Aorta (tissue), 5 donors: ENCODE results near the gene ARHGAP25. TPM values are rescaled to one million over a fixed set of nuclear protein-coding genes. Genes with fewer than 3 reads are reported as not detected.

Experiments
- ATAC-seq: fragments of 200-7000 bp; cut with Tn5 transposase; one replicate; pipeline ENCODE4 v1.9.1; 2022; ENCODE audit warnings: moderate library complexity; ENCODE audit not compliant: low FRiP score
- DNase-seq, 2 donors: peaks; one replicate each; pipeline ENCODE4 v3.0.0-alpha.2; 2020
- H3K27ac ChIP-seq, 2 donors: one replicate each; pipeline ENCODE4 v1.5.1; 2013; ENCODE audit warnings: low read length in 2 of 2, mild to moderate bottlenecking in 2 of 2, moderate library complexity in 2 of 2, control low read depth in 1 of 2, inconsistent platforms in 1 of 2, low read depth in 1 of 2
- H3K27me3 ChIP-seq, 2 donors: one replicate each; pipeline ENCODE4 v1.6.1; 2013; ENCODE audit warnings: control low read depth in 1 of 2, low read length in 1 of 2, mild to moderate bottlenecking in 1 of 2, moderate library complexity in 1 of 2; ENCODE audit not compliant: insufficient read depth in 2 of 2, control insufficient read depth in 1 of 2
- H3K36me3 ChIP-seq, 2 donors: one replicate each; pipeline ENCODE4 v1.6.1; 2013; ENCODE audit warnings: control low read depth in 1 of 2, low read length in 1 of 2, mild to moderate bottlenecking in 1 of 2; ENCODE audit not compliant: insufficient read depth in 2 of 2, control insufficient read depth in 1 of 2
- H3K4me1 ChIP-seq, 2 donors: one replicate each; pipeline ENCODE4 v1.6.1; 2013; ENCODE audit warnings: low read length in 2 of 2, control low read depth in 1 of 2, mild to moderate bottlenecking in 1 of 2, moderate library complexity in 1 of 2; ENCODE audit not compliant: insufficient read depth in 2 of 2, control insufficient read depth in 1 of 2
- H3K4me3 ChIP-seq, 2 donors: one replicate each; pipeline ENCODE4 v1.5.1; 2013; ENCODE audit warnings: low read length in 2 of 2, control low read depth in 1 of 2, mild to moderate bottlenecking in 1 of 2
- H3K9me3 ChIP-seq: one replicate; pipeline ENCODE4 v1.6.1; 2013; ENCODE audit warnings: mild to moderate bottlenecking, low read length; ENCODE audit not compliant: control insufficient read depth
- WGBS, 2 donors: extraction: QIAGEN DNeasy Blood & Tissue Kit; methylation state at CpG; one replicate each; pipeline ENCODE4 v1.1.7; 2013; 5-methylcytosine and 5-hydroxymethylcytosine counted together
- intact Hi-C, 2 donors: fragments of 100-400 bp; cut with DNase I; formaldehyde crosslinking; loops; one replicate each; pipeline versions ENCODE4 v1.14.2 to v1.15.0; 2022
- polyA plus RNA-seq, 2 donors: library from polyadenylated mRNA; stranded (reverse); fragments of 200-250 nt; gene quantifications; one replicate each; pipeline ENCODE4 v1.2.3, GENCODE V29; 2013
- total RNA-seq, 2 donors: library from RNA; stranded (reverse); fragmentation: NEBNext Ultra II Directional; extraction: Animal tissue kit (Norgen Biotek cat#: 25700); gene quantifications; one replicate each; pipeline ENCODE4 v1.2.1, GENCODE V29; 2021
- donor health status: healthy with polysubstance abuse.
- donor health status: Bipolar disorder and iron deficiency.
- donor health status: DM: no; HTN: no; CAD: no.
- donor health status: DM: no; HTN: no; CAD: no.
- donor health status: DM: yes; HTN: yes; CAD: no.

The ARHGAP25 gene
- total and polyA plus RNA-seq, 4 donors = 2.6 to 21.1 (median 6.4) TPM

DNA sequence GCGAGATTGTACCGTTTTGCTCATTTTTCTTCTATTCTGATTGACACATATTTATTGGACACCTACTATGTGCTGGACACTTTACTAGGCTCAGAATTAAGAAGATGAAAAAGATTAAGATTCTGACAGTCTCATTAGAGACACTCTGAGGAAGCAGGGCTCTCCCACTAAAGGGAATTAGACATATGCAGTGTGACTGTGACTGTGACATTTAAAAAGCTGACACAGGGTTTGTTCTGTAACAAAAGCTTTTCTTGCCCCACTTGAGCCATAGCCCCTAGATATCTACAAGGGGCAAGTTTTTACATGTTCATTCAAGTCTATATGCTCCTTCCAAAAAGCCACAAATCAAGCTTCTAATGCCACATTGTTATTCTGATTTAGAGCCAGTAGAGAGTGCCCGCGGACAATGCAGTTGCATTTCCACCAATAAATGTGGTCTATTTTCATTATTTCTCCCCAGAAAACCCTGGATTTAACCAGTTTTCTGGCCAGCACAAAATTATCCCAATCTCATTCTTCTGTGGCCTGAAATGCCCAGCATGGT is 9.8 kb downstream of the ARHGAP25 start:
- Histone ChIP-seq H3K4me1 (no peaks in the 10 kb centered on the region), H3K36me3 (no peaks in the 10 kb centered on the region), H3K27ac (no peak overlapping the region), H3K9me3 (no peaks in the 10 kb centered on the region), H3K4me3 (no peak overlapping the region), H3K27me3 (no peaks in the 10 kb centered on the region)
- DNase-seq = no peak
- intact Hi-C loops = no loop called here
- 72 to 84% methylated on average over 4 of the region's 4 CpGs for WGBS, 2 donors
- ATAC-seq = no peak

- H3K27ac ChIP-seq = no peak overlapping the region
- DNase-seq (no peak), ATAC-seq (no peak)
- 91 to 93% methylated on average over 2 of the region's 2 CpGs for WGBS, 2 donors
- H3K27me3 ChIP-seq = no peaks in the 10 kb centered on the region
- no peaks in the 10 kb centered on the region for H3K9me3 ChIP-seq
- intact Hi-C loops = no loop called here
- H3K36me3 ChIP-seq = no peaks in the 10 kb centered on the region
- no peak overlapping the region for H3K4me3 ChIP-seq
- no peaks in the 10 kb centered on the region for H3K4me1 ChIP-seq
Observed at GRCh38 chr2:68745006-68745405, 10.4 kb downstream of the ARHGAP25 start.

GRCh38 chr2:68746408-68746807 is 11.8 kb downstream of the ARHGAP25 start:
- DNase-seq (no peak), ATAC-seq (no peak)
- no peaks in the 10 kb centered on the region for H3K4me1 ChIP-seq
- H3K27ac ChIP-seq = no peak overlapping the region
- H3K9me3 ChIP-seq = no peaks in the 10 kb centered on the region
- H3K36me3 ChIP-seq = no peaks in the 10 kb centered on the region
- WGBS, 2 donors = 95 to 96% methylated on average over 11 of the region's 11 CpGs
- intact Hi-C loops = no loop called here
- H3K27me3 ChIP-seq = no peaks in the 10 kb centered on the region
- H3K4me3 ChIP-seq = no peak overlapping the region

GRCh38 chr2:68747413-68747812 is 12.8 kb downstream of the ARHGAP25 start:
- no peaks in the 10 kb centered on the region for H3K27me3 ChIP-seq
- H3K4me3 ChIP-seq = no peak overlapping the region
- intact Hi-C loops = no loop called here
- no peaks in the 10 kb centered on the region for H3K36me3 ChIP-seq
- no peaks in the 10 kb centered on the region for H3K9me3 ChIP-seq
- no peak for ATAC-seq
- no peak for DNase-seq
- no peak overlapping the region for H3K27ac ChIP-seq
- H3K4me1 ChIP-seq = no peaks in the 10 kb centered on the region
- 89 to 93% methylated on average over 6 of the region's 6 CpGs for WGBS, 2 donors

DNA sequence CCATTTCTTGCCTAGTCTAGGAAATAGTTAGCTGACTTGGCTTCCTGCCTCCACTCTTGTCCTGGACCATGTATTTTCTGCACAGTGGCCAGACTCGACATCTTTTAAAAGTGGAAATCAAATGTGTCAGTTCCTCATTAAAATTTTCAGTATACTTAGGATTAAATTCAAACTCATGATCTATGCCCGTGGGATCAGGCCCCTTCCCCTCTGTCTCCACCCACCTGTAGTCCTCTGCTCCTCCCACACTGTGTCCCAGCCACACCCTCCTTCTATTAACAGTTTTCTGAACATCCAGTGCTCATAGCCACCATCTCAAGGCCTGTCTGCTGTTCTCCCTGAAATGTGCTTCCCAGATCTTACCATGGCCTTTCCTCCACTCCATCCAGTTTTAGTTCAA is 13.3 kb downstream of the ARHGAP25 start:
- ATAC-seq (no peak), DNase-seq (no peak)
- H3K4me3 ChIP-seq = no peak overlapping the region
- WGBS, 2 donors = 45 to 46% methylated on average over 2 of the region's 2 CpGs
- no peaks in the 10 kb centered on the region for H3K4me1 ChIP-seq
- no peak overlapping the region for H3K27ac ChIP-seq
- H3K27me3 ChIP-seq = no peaks in the 10 kb centered on the region
- H3K9me3 ChIP-seq = no peaks in the 10 kb centered on the region
- intact Hi-C loops = no loop called here
- no peaks in the 10 kb centered on the region for H3K36me3 ChIP-seq

- DNase-seq (no peak), ATAC-seq (no peak)
- Histone ChIP-seq H3K27ac (no peak overlapping the region), H3K9me3 (no peaks in the 10 kb centered on the region), H3K36me3 (no peaks in the 10 kb centered on the region), H3K27me3 (no peaks in the 10 kb centered on the region), H3K4me3 (no peak overlapping the region), H3K4me1 (no peaks in the 10 kb centered on the region)
- WGBS, 2 donors = 95 to 96% methylated on average over 1 of the region's 1 CpG
- intact Hi-C loops = no loop called here
Observed at GRCh38 chr2:68748568-68748967, 14.0 kb downstream of the ARHGAP25 start.

DNA sequence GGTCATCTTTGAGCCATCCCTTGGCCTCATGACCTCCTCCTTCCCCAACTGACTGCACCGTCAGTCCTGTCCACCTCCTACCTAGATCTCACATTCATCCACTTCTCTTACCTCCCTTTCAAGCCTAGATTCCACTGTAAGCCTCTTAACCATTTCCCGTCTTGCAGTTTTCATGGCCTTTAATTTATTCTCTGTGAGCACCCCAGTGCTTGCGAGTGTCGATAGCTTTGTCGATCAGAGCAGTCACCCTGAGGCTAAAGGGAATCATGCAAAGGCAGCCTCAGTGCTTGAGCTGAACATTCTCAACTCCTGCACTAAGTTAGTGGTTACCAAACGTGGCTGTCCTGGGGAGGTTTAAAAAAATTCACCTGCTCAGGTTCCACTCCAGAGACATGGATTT is 14.7 kb downstream of the ARHGAP25 start:
- no peak for ATAC-seq
- Histone ChIP-seq H3K4me3 (no peak overlapping the region), H3K4me1 (no peaks in the 10 kb centered on the region), H3K27me3 (no peaks in the 10 kb centered on the region), H3K27ac (no peak overlapping the region), H3K36me3 (no peaks in the 10 kb centered on the region), H3K9me3 (no peaks in the 10 kb centered on the region)
- 95% methylated on average over 6 of the region's 6 CpGs for WGBS, 2 donors
- intact Hi-C loops = no loop called here
- DNase-seq = no peak

GRCh38 chr2:68750592-68751396 is 16.2 kb downstream of the ARHGAP25 start:
- H3K4me3 ChIP-seq = no peak overlapping the region

More at GRCh38 chr2:68750592-68751396, 16.2 kb downstream of the ARHGAP25 start:
- DNase-seq = no peak
- Histone ChIP-seq H3K4me1 (no peaks in the 10 kb centered on the region), H3K36me3 (no peaks in the 10 kb centered on the region), H3K27ac (no peak overlapping the region), H3K27me3 (no peaks in the 10 kb centered on the region), H3K9me3 (no peaks in the 10 kb centered on the region)
- 95% methylated on average over 12 of the region's 12 CpGs for WGBS, 2 donors
- intact Hi-C loops = loop anchor here (1.0 to 5.0 kb wide), 4 partner anchors 82 to 177 kb away; no protein-coding TSS in a partner anchor
- no peak for ATAC-seq
